Measurements from ENCODE around the gene DNPEP.

Gene DNPEP

GRCh38 chr2:219387306-219388120 is at the start of gene DNPEP:
Gene DNPEP (minus strand): TSS chr2:219387912. CDS start chr2:219387794, 118 bp downstream.
- peak; percentile 94 for DNase-seq (ENCODE audit: low read depth in 2 of 2)

DNA sequence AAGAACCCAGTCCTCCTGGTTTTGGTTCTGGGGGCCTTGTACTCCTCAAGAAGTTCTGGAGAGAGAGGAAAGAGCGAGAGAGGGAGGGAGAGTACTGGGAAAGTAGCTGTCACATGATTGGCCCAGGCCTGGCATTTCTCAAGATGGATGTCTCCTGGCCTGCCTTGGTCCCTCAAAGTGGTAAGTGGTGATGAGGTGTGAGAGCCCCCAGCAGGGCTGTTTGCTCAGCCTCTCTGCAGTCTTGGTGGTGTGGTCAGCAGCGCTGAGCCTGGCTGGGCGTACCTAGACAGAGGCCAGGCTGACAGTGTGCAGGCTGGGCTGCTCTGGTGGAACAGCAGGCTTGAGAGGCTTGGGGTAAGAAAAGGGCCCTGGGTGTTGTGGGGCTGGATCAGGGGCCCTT is 49.4 kb upstream of the DNPEP start:
- no peak for DNase-seq (ENCODE audit: low read depth in 2 of 2)

- no peak for DNase-seq (ENCODE audit: low read depth in 2 of 2)
Observed at GRCh38 chr2:219436491-219436890, 48.8 kb upstream of the DNPEP start.

DNA sequence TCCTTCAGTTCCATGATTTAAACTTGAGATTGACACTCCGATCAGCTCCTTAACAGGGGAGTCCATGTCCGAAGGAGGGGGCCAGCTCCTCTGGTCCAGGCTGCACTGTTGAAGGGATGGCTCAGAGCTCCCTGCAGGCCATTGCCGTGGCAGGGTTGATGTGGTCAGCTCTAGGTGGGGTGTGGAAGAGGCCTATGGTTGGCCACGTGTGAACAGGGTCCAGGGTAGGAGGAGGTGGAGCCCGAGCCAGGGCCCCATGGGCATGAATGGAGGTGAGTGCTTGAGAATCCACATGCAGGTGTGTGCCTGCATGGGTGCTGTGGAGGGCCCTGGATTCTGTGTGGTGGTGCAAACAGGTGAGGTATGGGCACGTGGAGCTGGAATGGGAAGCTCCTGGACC is 48.0 kb upstream of the DNPEP start:
- DNase-seq (ENCODE audit: low read depth in 2 of 2): no peak

GRCh38 chr2:219434718-219435525 is 47.2 kb upstream of the DNPEP start, which contains the start of gene SPEG:
Gene SPEG (plus strand): TSS chr2:219434843. CDS start chr2:219434978, 135 bp downstream.
- DNase-seq (ENCODE audit: low read depth in 2 of 2): no peak

DNA sequence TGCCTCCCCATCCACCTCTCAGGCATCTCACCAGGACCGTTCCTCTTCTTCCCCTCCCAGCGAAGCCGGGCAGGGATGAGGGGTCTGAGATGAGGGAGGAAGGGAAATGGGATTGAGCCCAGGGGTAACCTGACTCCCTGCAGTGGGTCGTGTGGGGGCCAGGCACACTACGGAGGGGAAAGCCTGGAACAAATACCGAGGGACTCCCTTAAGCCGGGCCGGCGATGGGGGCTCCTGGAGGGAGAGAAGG is 46.7 kb upstream of the DNPEP start:
- DNase-seq (ENCODE audit: low read depth in 2 of 2): no peak

DNA sequence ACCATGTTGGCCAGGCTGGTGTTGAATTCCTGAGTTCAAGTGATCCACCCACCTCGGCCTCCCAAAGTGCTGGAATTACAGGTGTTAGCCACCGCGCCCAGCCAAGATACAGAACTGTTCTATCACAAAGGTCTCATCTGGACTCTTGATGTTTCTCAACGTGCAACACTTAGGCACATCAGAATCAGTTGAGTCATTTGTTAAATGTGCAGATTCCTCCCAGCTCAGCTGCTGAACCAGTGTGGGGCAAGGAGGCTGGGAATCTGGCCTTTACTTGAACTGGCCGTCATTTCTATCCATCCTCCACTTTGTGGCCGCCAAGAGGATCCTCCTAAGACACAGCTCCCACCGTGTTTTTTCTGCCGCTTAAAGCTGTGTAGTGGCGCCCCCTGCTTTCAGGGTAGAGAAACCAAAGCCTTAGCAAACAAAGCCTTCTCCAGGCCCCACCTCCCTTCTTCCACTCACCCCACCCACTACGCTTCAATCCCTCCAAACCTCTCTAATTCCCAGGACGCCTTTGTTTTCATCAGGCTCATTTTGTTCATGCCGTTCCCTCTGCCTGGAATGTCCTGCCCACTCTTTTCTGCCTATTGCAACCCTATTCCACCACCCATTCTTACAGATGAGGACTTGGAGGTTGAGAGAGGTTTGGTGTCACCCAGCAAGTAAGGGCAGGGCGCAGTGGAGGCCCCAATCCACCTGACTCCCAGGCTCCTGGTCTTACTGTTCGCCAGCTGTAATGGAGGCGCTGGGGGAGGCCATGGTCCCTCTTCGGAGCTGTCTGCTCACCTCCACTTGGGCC is 46.2 kb upstream of the DNPEP start:
- no peak for DNase-seq (ENCODE audit: low read depth in 2 of 2)

DNA sequence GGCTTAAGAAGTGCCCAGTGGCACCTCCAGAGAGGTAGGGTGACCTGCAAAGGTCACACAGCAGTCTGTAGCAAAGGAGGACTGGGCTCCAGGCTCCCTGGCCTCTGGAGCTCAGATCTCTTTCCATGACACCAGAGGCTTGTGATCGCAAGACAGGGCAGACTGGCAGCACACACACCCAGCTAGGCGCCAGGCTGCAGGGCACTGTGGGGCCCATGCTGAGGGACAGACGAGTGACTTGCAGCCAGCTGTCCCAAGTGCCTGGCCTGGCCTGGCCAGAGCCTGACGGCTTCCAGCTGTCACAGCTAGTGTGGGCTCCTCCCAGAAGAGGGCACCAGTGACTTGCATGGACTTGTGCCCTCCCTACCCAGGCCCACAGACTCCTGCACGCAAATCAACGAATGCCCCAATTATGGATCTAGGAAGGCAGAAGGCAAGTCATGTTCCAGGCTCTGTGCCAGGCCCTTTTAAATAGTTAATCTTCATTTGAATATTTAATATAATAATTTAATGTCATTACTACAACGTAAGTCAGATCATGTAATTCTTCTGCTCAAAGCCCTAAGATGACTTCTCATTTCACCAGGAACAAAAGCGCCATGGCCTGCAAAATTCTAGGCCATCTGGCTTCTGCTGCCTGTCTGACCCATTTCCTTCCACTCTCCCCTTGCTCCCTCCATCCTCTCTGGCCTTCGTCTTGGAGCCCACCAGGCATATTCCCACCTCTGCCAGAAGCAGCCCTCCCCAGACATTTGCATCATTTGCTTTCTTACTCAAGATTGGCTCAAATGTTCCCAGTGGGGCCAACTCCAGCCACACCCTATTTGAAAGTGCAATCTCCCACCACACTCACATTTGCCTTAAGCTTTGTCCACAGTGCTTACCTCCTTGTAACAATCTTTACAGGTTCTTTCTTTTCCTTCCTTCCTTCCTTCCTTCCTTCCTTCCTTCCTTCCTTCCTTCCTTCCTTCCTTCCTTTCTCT is 43.2 kb upstream of the DNPEP start:
- no peak for DNase-seq (ENCODE audit: low read depth in 2 of 2)

DNA sequence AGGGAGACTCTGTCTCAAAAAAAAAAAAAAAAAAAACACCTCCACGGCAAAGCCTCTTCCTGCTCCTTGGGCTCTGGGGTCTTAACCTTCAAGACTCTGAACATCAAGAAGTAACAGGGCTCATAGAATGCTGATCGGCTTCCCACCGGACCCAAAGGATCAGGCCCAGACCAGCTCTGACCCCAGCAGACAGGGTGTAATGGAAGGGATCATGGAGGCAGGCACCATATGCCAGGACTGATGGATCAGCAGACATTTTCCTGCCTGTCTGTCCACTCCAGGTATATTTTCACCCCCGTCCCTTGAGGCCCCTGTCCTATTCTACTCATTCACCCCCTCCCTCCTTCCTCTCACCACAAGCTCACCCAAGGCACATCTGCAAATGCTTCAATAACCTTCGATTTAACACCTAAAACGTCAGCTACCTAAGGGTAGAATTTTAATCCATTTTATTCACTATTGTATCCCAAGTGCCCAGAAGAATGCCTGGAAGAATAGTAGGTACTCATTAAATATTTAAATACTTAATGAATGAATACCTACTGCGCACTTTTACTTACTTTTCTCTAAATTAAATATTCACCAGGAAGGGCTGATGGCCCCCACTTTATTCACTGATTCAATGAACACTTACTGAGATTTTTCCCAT is 42.4 kb upstream of the DNPEP start:
- DNase-seq (ENCODE audit: low read depth in 2 of 2): no peak

DNA sequence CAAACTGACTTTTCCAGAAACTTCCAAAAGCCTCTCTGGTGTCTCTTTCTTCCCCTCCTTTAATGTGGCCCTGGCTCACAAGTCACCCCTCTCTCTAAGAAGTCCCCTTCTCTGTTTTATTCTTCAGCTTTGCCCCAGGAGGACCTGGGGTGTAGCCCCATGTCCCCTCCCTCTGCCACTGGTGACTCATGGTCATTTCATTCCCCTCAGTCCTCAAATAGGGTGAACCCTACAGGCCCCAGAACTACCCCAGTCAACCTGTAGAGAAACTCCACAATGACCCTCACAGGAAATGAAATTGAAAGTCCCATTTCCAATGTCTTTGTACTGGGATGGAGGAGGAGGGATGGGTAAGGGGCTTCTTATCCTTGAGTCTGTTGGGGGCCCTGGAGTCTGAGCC is 40.8 kb upstream of the DNPEP start:
- no peak for DNase-seq (ENCODE audit: low read depth in 2 of 2)

- DNase-seq (ENCODE audit: low read depth in 2 of 2): no peak
Observed at GRCh38 chr2:219426534-219427136, 38.9 kb upstream of the DNPEP start.

- DNase-seq (ENCODE audit: low read depth in 2 of 2): no peak
Observed at GRCh38 chr2:219426068-219426443, 38.3 kb upstream of the DNPEP start.

DNA sequence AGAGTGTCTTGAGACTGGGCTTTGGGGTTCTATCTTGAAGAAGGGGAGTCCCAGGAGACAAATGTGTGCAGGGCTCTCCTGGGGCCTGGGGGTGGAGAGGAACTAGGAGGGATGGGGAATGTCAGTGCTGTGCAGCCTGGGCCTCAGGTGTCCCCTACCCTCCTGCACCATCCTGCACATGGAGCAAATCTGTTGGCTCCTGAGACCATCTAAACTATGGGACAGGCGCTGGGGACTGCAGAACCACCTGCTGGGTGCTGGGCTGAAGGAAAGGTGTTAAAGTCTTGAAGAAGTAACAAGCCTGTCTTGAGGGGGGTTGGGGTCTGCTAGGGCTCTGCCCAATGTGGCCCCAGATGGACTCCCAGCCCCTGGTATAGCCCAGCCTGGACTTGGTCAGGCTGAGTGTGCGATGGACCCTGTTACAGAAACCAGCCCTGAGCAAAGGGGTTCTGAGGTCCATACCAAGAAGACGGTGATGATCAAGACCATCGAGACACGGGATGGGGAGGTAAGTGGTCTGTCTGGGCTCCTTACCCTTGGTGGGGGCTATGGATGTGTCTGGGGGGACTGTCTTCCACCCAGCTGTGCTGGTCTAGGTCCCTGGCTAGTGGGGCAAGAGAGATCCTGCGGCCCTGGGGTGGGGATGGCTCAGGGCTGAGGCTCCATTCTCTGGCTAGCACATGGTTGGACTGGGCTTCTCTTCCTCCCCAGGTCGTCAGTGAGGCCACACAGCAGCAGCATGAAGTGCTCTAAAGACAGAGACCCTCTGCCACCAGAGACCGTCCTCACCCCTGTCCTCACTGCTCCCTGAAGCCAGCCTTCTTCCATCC is 37.7 kb upstream of the DNPEP start:
- no peak for DNase-seq (ENCODE audit: low read depth in 2 of 2)

GRCh38 chr2:219423652-219424377 is 36.1 kb upstream of the DNPEP start:
- DNase-seq (ENCODE audit: low read depth in 2 of 2): no peak

DNA sequence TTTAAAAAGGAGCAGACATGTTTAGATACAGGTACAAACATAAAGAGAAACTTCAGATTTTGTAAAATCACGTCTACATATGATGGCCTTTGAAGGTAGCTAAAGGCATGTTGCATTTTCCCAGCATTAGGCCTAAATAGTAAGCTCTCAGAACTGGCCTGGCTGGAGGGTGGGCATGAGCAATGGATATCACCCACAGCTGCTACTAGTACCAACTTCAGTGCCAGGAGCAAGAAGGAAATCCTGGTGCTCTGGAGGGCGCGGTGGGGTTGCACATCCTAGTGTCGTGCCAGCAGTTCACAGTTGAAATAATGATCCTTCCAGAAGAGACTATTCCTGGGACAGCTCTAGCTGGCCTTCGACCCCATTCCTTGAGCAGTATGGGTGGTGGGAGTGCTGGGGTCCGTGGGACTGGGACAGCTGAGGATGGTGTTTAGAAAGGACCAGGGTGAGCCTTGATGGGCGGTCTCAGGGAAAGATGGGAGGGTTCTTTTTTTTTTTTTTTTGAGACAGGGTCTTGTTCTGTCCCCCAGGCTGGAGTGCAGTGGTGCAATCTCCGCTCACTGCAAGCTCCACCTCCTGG is 35.3 kb upstream of the DNPEP start:
- no peak for DNase-seq (ENCODE audit: low read depth in 2 of 2)

GRCh38 chr2:219421323-219421722 is 33.6 kb upstream of the DNPEP start:
- DNase-seq (ENCODE audit: low read depth in 2 of 2): no peak

DNA sequence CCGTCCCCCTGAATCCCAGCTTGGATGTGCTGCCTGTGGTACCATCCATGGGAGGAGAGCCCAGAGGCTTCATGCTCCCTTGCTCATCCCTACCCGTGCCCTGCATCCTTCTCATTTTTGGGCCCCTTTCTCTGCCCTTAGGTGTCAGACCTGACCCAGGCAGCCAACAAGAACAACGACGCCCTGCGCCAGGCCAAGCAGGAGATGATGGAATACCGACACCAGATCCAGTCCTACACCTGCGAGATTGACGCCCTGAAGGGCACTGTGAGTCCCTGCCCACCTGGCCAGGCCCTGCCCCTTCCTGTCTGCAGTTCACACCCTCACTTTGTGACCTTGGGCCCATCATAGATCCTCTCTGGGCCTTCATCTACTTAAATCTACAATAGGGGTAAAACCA is 33.0 kb upstream of the DNPEP start:
- DNase-seq (ENCODE audit: low read depth in 2 of 2): no peak
